B cell (primary cell): ENCODE results near the gene ALKBH5.

Experiments
- EZH2 ChIP-seq: IDR thresholded peaks from 2 replicates; pipeline ENCODE4 v1.6.1; 2012; ENCODE audit warnings: borderline replicate concordance, low read depth, mild to moderate bottlenecking, moderate library complexity, low read length; ENCODE audit not compliant: insufficient read depth, poor library complexity, severe bottlenecking
- TF ChIP-seq, protein P1 (sequence below): fragments of 200-600 bp; IDR thresholded peaks from one replicate; pipeline ENCODE4 v1.8.0; 2022; ENCODE audit warnings: antibody characterized with exemption, mild to moderate bottlenecking

GRCh38 chr17:18146980-18147379, 36.6 kb upstream of the ALKBH5 start:
- TF ChIP-seq, protein P1, sequence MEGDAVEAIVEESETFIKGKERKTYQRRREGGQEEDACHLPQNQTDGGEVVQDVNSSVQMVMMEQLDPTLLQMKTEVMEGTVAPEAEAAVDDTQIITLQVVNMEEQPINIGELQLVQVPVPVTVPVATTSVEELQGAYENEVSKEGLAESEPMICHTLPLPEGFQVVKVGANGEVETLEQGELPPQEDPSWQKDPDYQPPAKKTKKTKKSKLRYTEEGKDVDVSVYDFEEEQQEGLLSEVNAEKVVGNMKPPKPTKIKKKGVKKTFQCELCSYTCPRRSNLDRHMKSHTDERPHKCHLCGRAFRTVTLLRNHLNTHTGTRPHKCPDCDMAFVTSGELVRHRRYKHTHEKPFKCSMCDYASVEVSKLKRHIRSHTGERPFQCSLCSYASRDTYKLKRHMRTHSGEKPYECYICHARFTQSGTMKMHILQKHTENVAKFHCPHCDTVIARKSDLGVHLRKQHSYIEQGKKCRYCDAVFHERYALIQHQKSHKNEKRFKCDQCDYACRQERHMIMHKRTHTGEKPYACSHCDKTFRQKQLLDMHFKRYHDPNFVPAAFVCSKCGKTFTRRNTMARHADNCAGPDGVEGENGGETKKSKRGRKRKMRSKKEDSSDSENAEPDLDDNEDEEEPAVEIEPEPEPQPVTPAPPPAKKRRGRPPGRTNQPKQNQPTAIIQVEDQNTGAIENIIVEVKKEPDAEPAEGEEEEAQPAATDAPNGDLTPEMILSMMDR: no peak
- no peak for TF ChIP-seq EZH2
